Activated T-cell treated with anti-CD3 and anti-CD28 coated beads, Interleukin-2, amount 50 U/mL, for 72 hours (primary cell): ENCODE measurements around the gene CEP128. TPM values are rescaled to one million over a fixed set of nuclear protein-coding genes. Genes with fewer than 3 reads are reported as not detected.
"Not testable (repeated sequence)": the region's sequence is repeated elsewhere in the genome, so short reads cannot be mapped to it uniquely, and the experiment has no call there.

Experiments
- ATAC-seq, 2 donors: fragments of 150-1000 bp; cut with Tn5 transposase; replicated peaks in 1 of 2; 2 replicates each; pipeline ENCODE4 v1.10.0; 2021; ENCODE audit warnings: moderate library complexity in 2 of 2, mild to moderate bottlenecking in 1 of 2
- DNase-seq, 2 donors: peaks; one replicate each; pipeline ENCODE4 v3.0.0; 2021 to 2022; ENCODE audit warnings: mixed read lengths in 1 of 2
- H3K27ac Mint-ChIP-seq: one replicate; pipeline ENCODE4 v1.8.0; 2022; ENCODE audit warnings: mild to moderate bottlenecking, moderate library complexity, mixed read lengths
- H3K27me3 Mint-ChIP-seq: one replicate; pipeline ENCODE4 v1.8.0; 2022; ENCODE audit warnings: low read depth, mixed read lengths
- H3K36me3 Mint-ChIP-seq, 2 donors: one replicate each; pipeline ENCODE4 v1.8.0; 2022; ENCODE audit warnings: mixed read lengths in 2 of 2, mild to moderate bottlenecking in 1 of 2; ENCODE audit not compliant: insufficient read depth in 2 of 2
- H3K4me1 Mint-ChIP-seq: one replicate; pipeline ENCODE4 v1.8.0; 2022; ENCODE audit warnings: low read depth, mixed read lengths
- H3K4me3 Mint-ChIP-seq, 2 donors: one replicate each; pipeline ENCODE4 v1.8.0; 2022; ENCODE audit warnings: mild to moderate bottlenecking in 2 of 2, mixed read lengths in 2 of 2, moderate library complexity in 2 of 2
- H3K9me3 Mint-ChIP-seq, 2 donors: one replicate each; pipeline ENCODE4 v1.8.0; 2022; ENCODE audit warnings: mixed read lengths in 2 of 2
- total RNA-seq, 2 donors: library from RNA; stranded (reverse); gene quantifications; one replicate each; pipeline ENCODE4 v1.2.3, GENCODE V29; 2022

Gene CEP128
- total RNA-seq, 2 donors from 2014 or later = 14.2 to 16.9 TPM

DNA sequence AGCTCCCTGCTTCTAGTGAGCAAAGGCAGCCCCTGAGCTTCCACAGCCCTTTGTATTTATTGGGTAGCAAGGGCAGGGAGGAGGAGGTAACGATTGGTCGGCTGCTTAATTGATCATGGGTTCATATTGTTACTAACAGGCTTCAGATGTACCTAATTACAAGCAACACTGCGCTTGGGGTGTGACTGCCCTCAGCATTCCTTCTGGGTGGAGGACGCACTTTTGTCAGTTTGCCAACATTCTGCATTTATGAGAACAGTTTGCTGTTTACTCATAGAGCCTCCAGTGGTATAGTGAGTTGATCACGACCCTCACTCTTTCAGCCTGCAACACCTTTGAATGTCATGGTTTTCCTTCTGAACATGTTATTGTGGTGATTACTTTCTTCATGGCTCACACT is 23.5 kb upstream of the CEP128 start:
- H3K4me3 Mint-ChIP-seq = no peak overlapping the region
- ATAC-seq (no peak), DNase-seq (no peak)
- no peak overlapping the region for H3K27ac Mint-ChIP-seq
- H3K27me3 Mint-ChIP-seq = peaks cover 25% of the 10 kb centered on the region
- H3K36me3 Mint-ChIP-seq = no peaks in the 10 kb centered on the region
- H3K9me3 Mint-ChIP-seq = no peaks in the 10 kb centered on the region
- H3K4me1 Mint-ChIP-seq = peaks cover 5% of the 10 kb centered on the region

DNA sequence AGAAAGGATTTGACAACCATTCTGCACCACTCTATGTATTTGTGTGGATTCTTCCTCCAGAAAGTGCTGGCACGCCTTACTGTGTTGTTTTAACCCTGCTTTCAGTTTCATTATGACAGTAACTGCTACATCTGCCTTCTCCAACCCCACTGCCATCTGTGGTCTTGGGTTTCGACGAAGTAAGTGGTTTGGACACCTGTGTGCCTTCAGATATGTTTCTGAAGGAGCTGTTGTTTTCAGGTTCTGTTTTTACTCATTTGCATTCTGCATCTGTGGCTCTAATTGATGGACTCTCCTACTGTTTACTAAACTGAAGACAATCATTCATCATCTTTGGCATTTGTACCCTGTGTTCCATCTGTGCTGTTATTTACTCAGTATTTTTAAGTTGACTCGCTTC is 18.0 kb upstream of the CEP128 start:
- Mint-ChIP-seq H3K27ac (peak overlapping the region; percentile 78), H3K4me3 (peak overlapping the region; percentile 46 to 58), H3K27me3 (peaks cover 41% of the 10 kb centered on the region), H3K4me1 (peaks cover 56% of the 10 kb centered on the region), H3K36me3 (no peaks in the 10 kb centered on the region), H3K9me3 (no peaks in the 10 kb centered on the region)
- ATAC-seq (peak; percentile 93 to 94), DNase-seq (peak; percentile 58 to 79)

DNA sequence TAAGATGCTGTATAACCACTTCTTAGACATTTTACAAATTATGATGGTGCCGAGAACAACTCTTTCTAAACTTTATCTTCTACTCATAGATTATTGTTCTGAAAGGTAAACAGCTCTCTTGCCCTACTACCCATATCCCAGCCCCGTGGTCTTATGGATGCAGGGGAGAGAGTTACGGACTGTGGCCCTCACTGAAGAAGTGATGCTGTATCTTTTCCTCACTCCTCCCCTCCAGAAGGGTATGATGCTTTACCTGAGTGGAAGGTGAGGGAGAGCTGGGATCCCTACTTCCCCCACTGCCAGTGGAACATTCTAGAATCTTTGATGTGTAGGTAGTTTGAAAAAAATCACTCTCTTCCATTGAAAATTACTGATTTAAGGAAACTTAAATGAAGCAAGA is 17.4 kb upstream of the CEP128 start:
- Mint-ChIP-seq H3K4me1 (peaks cover 57% of the 10 kb centered on the region), H3K4me3 (no peak overlapping the region), H3K9me3 (no peaks in the 10 kb centered on the region), H3K36me3 (no peaks in the 10 kb centered on the region), H3K27ac (no peak overlapping the region), H3K27me3 (peaks cover 39% of the 10 kb centered on the region)
- no peak for DNase-seq
- ATAC-seq = no peak

DNA sequence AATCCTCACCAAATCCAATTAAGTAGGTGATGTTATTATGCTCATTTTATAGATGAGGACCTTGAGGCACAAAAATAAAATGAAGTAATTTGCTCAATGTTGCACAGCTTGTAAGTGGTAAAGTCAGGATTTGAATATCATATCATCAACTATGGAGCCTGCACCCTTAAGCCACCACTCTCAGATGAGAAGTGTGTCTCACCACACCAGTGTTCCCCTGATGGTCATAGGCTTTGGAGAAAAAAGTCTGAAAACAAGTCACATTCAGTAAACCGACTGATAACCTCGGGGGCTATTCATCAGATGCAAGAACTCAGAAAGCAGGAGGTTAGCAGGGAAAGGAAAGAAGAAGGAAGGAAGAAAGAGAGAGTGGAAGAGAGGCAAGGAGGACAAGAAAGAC is 16.7 kb upstream of the CEP128 start:
- no peak for ATAC-seq
- H3K4me3 Mint-ChIP-seq = peak overlapping the region in 1 of 2 donors; percentile 56
- H3K27ac Mint-ChIP-seq = peak overlapping the region; percentile 82
- H3K27me3 Mint-ChIP-seq = peaks cover 32% of the 10 kb centered on the region
- DNase-seq = no peak
- peaks cover 57% of the 10 kb centered on the region for H3K4me1 Mint-ChIP-seq
- H3K9me3 Mint-ChIP-seq = no peaks in the 10 kb centered on the region
- no peaks in the 10 kb centered on the region for H3K36me3 Mint-ChIP-seq

DNA sequence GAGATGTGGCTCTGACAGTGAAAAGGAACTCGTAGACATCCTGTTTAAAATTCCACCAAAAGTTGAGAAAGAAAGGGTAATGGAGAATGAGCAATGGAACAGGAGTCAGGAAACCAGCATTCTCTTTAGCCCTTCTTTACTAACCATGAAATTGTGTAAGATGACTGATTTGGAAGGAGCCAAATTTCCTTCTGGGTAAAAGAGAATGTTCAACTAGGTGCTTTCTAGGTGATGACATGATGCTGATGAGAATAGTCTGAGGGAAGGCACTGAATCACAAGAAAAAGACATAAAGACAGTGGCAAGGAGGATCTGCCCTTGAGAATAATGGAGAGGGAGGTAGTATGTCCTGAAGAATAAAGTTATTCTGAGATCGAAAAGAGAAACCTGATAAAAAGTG is 16.1 kb upstream of the CEP128 start:
- H3K9me3 Mint-ChIP-seq = no peaks in the 10 kb centered on the region
- H3K4me3 Mint-ChIP-seq = no peak overlapping the region
- peaks cover 57% of the 10 kb centered on the region for H3K4me1 Mint-ChIP-seq
- no peaks in the 10 kb centered on the region for H3K36me3 Mint-ChIP-seq
- H3K27ac Mint-ChIP-seq = no peak overlapping the region
- ATAC-seq = no peak
- DNase-seq = no peak
- peaks cover 32% of the 10 kb centered on the region for H3K27me3 Mint-ChIP-seq

DNA sequence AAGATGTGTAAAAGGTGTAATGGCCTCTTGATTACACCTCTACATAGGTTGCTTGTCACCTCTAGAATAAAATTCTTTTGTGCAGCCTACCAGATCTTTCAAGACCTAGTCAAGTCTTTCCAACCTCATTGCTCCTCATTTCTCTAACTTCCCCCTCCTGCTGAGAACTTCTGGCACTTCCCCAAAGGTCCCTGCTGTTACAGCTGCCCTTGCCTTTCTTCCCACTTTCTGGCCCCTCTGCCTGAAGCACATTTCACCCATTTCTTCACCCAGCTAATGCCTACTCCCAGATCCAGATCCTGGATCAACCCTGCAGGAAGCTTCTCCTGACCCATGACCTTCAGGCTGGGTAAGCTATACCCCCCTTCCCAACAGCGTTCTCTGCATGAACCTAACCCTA is 15.4 kb upstream of the CEP128 start:
- Mint-ChIP-seq H3K36me3 (no peaks in the 10 kb centered on the region), H3K4me3 (no peak overlapping the region), H3K4me1 (peaks cover 57% of the 10 kb centered on the region), H3K27me3 (peaks cover 32% of the 10 kb centered on the region), H3K9me3 (no peaks in the 10 kb centered on the region), H3K27ac (no peak overlapping the region)
- ATAC-seq (no peak), DNase-seq (no peak)

DNA sequence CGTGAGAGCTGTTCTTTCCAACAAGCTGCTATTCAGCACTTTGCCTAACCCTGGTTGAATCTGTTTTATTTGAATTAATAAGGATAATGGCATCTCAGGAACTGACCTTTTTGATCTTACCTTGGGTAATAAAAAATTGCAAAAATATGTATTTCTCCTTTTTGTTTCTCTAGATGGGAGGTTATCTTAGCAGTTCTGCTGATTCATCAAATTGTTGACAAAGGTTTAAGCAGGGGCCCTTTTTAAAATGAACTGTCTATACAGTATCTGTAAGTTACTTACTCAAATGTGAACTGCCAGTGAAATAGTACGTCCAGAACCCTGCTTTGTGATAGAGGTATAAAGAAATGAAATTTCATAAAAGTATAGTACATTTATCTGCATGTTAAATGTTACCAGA is 14.6 kb upstream of the CEP128 start:
- Mint-ChIP-seq H3K27me3 (peaks cover 39% of the 10 kb centered on the region), H3K4me1 (peaks cover 57% of the 10 kb centered on the region), H3K9me3 (no peaks in the 10 kb centered on the region), H3K36me3 (no peaks in the 10 kb centered on the region), H3K4me3 (peak overlapping the region in 1 of 2 donors; percentile 4), H3K27ac (no peak overlapping the region)
- DNase-seq (no peak), ATAC-seq (no peak)

DNA sequence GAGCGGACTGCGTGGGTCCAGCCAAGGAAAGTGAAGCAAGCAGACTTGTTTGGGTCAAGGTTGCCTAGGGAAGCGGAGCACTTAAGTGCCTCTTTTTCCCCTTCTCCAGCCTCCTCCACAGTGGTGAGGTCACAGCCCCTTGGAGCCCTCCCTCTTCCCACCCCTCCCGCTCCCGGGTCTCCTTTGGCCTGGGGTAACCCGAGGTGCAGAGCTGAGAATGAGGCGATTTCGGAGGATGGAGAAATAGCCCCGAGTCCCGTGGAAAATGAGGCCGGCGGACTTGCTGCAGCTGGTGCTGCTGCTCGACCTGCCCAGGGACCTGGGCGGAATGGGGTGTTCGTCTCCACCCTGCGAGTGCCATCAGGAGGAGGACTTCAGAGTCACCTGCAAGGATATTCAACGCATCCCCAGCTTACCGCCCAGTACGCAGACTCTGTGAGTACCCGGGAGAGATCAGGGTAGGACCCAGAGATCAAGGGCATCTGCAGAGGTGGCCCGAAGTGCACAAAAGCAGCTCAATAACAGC is 13.9 kb upstream of the CEP128 start, which contains the start of gene TSHR:
TSHR (plus strand) TSS at position 206 of the 526 bp plus-strand sequence; CDS start at position 266, 60 bp downstream.
- H3K4me3 Mint-ChIP-seq = peak within 1 kb of the TSS; percentile 91 to 94
- H3K36me3 Mint-ChIP-seq = no peaks in the 10 kb centered on the region
- ATAC-seq (no peak), DNase-seq (no peak)
- H3K4me1 Mint-ChIP-seq = peaks cover 57% of the 10 kb centered on the region
- H3K9me3 Mint-ChIP-seq = no peaks in the 10 kb centered on the region
- peaks cover 45% of the 10 kb centered on the region for H3K27me3 Mint-ChIP-seq
- H3K27ac Mint-ChIP-seq = no peak within 1 kb of the TSS

DNA sequence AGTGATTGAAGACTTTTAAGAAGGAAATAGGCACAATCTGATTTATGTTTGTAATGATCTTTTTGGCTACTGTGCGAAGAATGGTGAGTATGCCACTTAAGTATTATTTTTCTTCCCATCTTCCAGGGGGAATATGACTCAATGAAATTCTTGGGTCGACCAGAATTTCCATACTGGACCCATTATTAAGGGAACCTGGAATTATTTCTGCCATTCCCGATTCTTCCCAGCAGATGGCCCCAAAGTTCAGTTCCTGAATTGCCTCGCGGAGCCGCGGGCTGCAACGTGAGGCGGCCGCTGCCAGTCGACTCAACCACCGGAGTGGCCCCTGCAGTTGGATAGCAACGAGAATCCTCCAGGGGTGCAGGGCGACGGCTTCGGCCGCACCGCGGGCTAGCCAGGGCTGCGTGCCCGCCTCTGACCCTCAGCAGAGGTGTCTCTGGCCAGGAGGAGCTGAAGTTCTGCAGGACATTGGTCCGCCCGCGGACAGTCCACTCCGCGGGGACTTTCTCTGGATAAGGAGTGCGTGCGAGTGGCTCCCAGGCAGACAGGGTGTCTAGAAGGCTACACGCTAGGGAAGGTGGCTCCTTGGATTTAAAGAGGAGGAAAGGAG is 13.3 kb upstream of the CEP128 start:
- H3K4me1 Mint-ChIP-seq = peaks cover 50% of the 10 kb centered on the region

DNA sequence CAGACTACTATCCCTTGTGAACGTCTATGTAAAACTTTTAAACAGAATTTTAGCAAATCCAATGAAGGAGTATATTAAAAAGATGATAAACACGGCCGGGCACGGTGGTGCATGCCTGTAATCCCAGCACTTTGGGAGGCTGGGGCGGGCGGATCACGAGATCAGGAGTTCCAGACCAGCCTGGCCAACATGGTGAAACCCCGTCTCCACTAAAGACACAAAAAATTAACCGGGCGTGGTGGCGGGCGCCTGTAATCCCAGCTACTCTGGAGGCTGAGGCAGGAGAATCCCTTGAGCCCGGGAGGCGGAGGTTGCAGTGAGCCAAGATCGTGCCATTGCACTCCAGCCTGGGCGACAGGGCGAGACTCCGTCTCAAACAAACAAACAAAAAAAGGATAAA is 11.7 kb upstream of the CEP128 start:
- not testable (repeated sequence) for H3K27ac Mint-ChIP-seq, H3K36me3 Mint-ChIP-seq, ATAC-seq, DNase-seq, H3K4me3 Mint-ChIP-seq, H3K9me3 Mint-ChIP-seq
- Mint-ChIP-seq H3K4me1 (peaks cover 34% of the 10 kb centered on the region), H3K27me3 (peaks cover 56% of the 10 kb centered on the region)

More for the DNA sequence above, 13.3 kb upstream of the CEP128 start:
- Mint-ChIP-seq H3K27ac (no peak overlapping the region), H3K27me3 (peaks cover 52% of the 10 kb centered on the region), H3K4me3 (peak overlapping the region; percentile 91 to 94), H3K9me3 (no peaks in the 10 kb centered on the region), H3K36me3 (no peaks in the 10 kb centered on the region)
- ATAC-seq (peak; percentile 50 to 58), DNase-seq (peak; percentile 72 to 75)

DNA sequence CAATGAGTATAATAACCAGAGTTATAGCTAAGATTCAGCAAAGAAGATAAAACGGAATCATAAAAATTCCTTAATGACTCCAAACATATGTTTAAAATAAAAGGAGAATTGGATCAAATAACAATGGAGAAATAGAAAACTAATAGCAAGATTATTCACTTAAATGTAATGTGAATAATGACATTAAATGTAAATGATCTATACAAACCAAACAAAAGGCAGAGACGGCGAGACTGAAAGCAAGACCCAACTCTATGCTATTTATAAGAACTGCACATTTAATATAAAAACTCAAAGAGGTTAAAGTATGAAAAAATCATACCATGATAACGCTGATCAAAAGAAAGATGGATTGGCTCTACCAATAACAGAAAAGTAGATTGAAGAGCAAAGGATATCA is 10.0 kb upstream of the CEP128 start:
- Mint-ChIP-seq H3K27me3 (peaks cover 42% of the 10 kb centered on the region), H3K27ac (no peak overlapping the region), H3K9me3 (peaks cover 2 to 4% of the 10 kb centered on the region in 2 donors), H3K4me1 (peaks cover 28% of the 10 kb centered on the region), H3K36me3 (peaks cover 0 to 3% of the 10 kb centered on the region in 2 donors), H3K4me3 (no peak overlapping the region)
- ATAC-seq = no peak
- DNase-seq = no peak

DNA sequence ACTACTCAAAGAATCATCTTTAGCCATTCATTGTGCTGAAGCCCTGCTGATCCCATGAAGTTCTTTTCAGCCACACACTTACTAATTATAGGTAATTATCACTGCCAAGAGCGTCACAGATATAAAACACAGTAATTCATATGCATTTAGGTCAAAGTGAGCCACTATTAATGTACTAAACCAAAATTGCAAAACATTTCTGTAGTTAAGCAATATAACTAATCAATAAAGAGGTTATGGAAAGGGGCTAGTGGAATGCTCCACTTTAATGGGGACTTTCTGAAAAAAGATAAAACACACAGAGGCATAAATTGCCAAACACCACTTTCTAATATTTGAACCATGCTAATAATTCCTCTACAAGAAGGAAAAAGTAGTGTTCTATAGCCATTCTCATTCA is 6.8 kb upstream of the CEP128 start:
- Mint-ChIP-seq H3K36me3 (peaks cover 2 to 6% of the 10 kb centered on the region in 2 donors), H3K27ac (no peak overlapping the region), H3K27me3 (peaks cover 28% of the 10 kb centered on the region), H3K4me1 (peaks cover 19% of the 10 kb centered on the region), H3K9me3 (peaks cover 5 to 7% of the 10 kb centered on the region in 2 donors), H3K4me3 (no peak overlapping the region)
- no peak for ATAC-seq
- no peak for DNase-seq

DNA sequence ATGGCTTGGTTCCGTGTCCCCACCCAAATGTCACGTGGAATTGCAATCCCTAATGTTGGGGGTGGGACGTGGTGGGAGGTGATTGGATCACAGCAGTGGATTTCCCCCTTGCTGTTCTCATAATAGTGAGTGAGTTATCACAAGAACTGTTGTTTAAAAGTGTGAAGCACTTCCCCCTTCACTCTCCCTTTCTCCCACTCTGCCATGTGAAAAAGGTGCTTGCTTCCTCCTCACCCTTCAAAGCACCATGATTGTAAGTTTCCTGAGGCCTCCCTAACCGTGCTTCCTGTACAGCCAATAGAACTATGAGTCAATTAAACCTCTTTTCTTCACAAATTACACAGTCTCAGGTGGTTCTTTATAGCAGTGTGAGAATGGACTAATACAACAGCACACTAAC is 5.3 kb upstream of the CEP128 start:
- Mint-ChIP-seq H3K4me3 (no peak overlapping the region), H3K27me3 (peaks cover 28% of the 10 kb centered on the region), H3K4me1 (peaks cover 32% of the 10 kb centered on the region), H3K9me3 (peaks cover 5 to 7% of the 10 kb centered on the region in 2 donors), H3K36me3 (peaks cover 2 to 6% of the 10 kb centered on the region in 2 donors), H3K27ac (peak overlapping the region; percentile 31)
- ATAC-seq = peak; percentile 31 to 46
- no peak for DNase-seq

DNA sequence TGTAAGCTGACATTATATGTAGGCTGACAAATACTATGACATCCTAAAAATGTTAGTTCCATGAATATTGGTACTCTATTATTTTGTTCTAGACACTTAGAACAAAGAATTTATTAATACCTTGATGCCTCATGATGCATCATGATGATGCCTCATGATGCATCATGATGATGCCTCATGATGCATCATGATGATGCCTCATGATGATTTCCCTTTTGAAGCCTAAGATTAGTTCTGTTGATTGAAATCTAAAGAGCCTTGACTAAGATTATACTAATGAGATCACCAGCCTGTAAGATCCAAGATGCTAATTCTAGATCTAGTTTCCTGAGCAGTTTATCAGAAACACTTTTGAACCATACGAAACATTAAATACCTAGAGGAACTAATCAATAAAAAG is 4.6 kb upstream of the CEP128 start:
- peak; percentile 54 to 62 for ATAC-seq
- H3K27ac Mint-ChIP-seq = peak overlapping the region; percentile 95
- H3K36me3 Mint-ChIP-seq = peaks cover 2 to 6% of the 10 kb centered on the region in 2 donors
- H3K4me1 Mint-ChIP-seq = peaks cover 34% of the 10 kb centered on the region
- peaks cover 22% of the 10 kb centered on the region for H3K27me3 Mint-ChIP-seq
- peaks cover 5 to 7% of the 10 kb centered on the region in 2 donors for H3K9me3 Mint-ChIP-seq
- DNase-seq = no peak
- H3K4me3 Mint-ChIP-seq = peak overlapping the region; percentile 38 to 66
